Omental fat pad (tissue), 4 donors: ENCODE measurements around the gene RFLNA. TPM values are rescaled to one million over a fixed set of nuclear protein-coding genes. Genes with fewer than 3 reads are reported as not detected.
"Not testable (repeated sequence)": the region's sequence is repeated elsewhere in the genome, so short reads cannot be mapped to it uniquely, and the experiment has no call there.

Experiments
- ATAC-seq: fragments of 150-250 bp; one replicate; pipeline ENCODE4 v1.9.1; 2016; ENCODE audit warnings: mild to moderate bottlenecking, moderate library complexity; ENCODE audit not compliant: low FRiP score
- DNase-seq: peaks from one replicate; pipeline ENCODE4 v3.0.0-alpha.2; 2019; ENCODE audit warnings: low spot score
- CTCF ChIP-seq, 3 donors: fragments of 450-650 bp; IDR thresholded peaks; one replicate each; pipeline ENCODE4 v1.5.1; 2016 to 2017; ENCODE audit warnings: antibody characterized with exemption in 3 of 3, mild to moderate bottlenecking in 3 of 3, moderate library complexity in 2 of 3
- total RNA-seq, 4 donors: library from RNA; depleted of rRNA; stranded (reverse); fragments of >200 nt; gene quantifications; one replicate each; pipeline ENCODE4 v1.1.0, GENCODE V29; 2016

RFLNA gene
- total RNA-seq, 4 donors from 2014 or later, result 0.32 to 23.3 (median 5.1) TPM

GRCh38 chr12:124297856-124298255 is 3.0 kb downstream of the RFLNA start:
- no peak for DNase-seq
- no peak for ATAC-seq
- no peak for TF ChIP-seq CTCF (IDR thresholded peaks at IDR 0.05)

GRCh38 chr12:124298685-124299410 is 4.0 kb downstream of the RFLNA start:
- DNase-seq (no peak), ATAC-seq (no peak)
- no peak for TF ChIP-seq CTCF (IDR thresholded peaks at IDR 0.05)

GRCh38 chr12:124299628-124300388 is 4.9 kb downstream of the RFLNA start:
- ATAC-seq (no peak), DNase-seq (no peak)
- no peak for TF ChIP-seq CTCF (IDR thresholded peaks at IDR 0.05)

- ATAC-seq, DNase-seq: not testable (repeated sequence)
These were observed 5.8 kb downstream of the RFLNA start for GRCh38 chr12:124300657-124301056.

- TF ChIP-seq CTCF (IDR thresholded peaks at IDR 0.05), result no peak
- DNase-seq, result no peak
- no peak for ATAC-seq
These were observed 6.3 kb downstream of the RFLNA start for GRCh38 chr12:124301084-124301654.

- no peak for TF ChIP-seq CTCF (IDR thresholded peaks at IDR 0.05)
- DNase-seq, result no peak
- ATAC-seq, result no peak
These were observed 7.4 kb downstream of the RFLNA start for GRCh38 chr12:124302241-124302806.

- no peak for TF ChIP-seq CTCF (IDR thresholded peaks at IDR 0.05)
- ATAC-seq (no peak), DNase-seq (no peak)
These were observed 8.1 kb downstream of the RFLNA start for GRCh38 chr12:124302807-124303578.
